AG10803 (cell line): ENCODE results near the gene RCBTB2.

Experiments
- DNase-seq: peaks from one replicate; pipeline ENCODE4 v3.0.0; 2010; ENCODE audit warnings: low read depth
- H3K4me3 ChIP-seq: 2 replicates; pipeline ENCODE4 v1.5.1; 2011; ENCODE audit warnings: mild to moderate bottlenecking, low read length, control low read depth
- CTCF ChIP-seq: conservative IDR thresholded peaks from 2 replicates; pipeline ENCODE4 v1.5.1; 2011; ENCODE audit warnings: mild to moderate bottlenecking, low read length, control low read depth, inconsistent platforms

RCBTB2 gene

GRCh38 chr13:48534911-48535501 lies 2.1 kb upstream of the RCBTB2 start:
- no peak overlapping the region for H3K4me3 ChIP-seq
- TF ChIP-seq CTCF = no peak
- no peak for DNase-seq

- no peak for TF ChIP-seq CTCF
- DNase-seq = no peak
- H3K4me3 ChIP-seq = no peak overlapping the region
Observed at GRCh38 chr13:48533961-48534600, 1.2 kb upstream of the RCBTB2 start.

GRCh38 chr13:48532256-48532505 lies 699 bp downstream of the RCBTB2 start:
- peak; percentile 58 for DNase-seq
- no peak for TF ChIP-seq CTCF
- H3K4me3 ChIP-seq = peak overlapping the region; percentile 86

GRCh38 chr13:48531416-48532255 lies 1.2 kb downstream of the RCBTB2 start:
- no peak for DNase-seq
- TF ChIP-seq CTCF = no peak
- H3K4me3 ChIP-seq = peak overlapping the region; percentile 86

GRCh38 chr13:48530833-48531232 lies 2.0 kb downstream of the RCBTB2 start:
- no peak overlapping the region for H3K4me3 ChIP-seq
- no peak for DNase-seq
- no peak for TF ChIP-seq CTCF

- no peak for DNase-seq
- H3K4me3 ChIP-seq = no peak overlapping the region
- no peak for TF ChIP-seq CTCF
Observed at GRCh38 chr13:48528720-48529119, 4.2 kb downstream of the RCBTB2 start.

GRCh38 chr13:48527955-48528354 lies 4.9 kb downstream of the RCBTB2 start:
- DNase-seq = no peak
- no peak overlapping the region for H3K4me3 ChIP-seq

More at GRCh38 chr13:48527955-48528354, 4.9 kb downstream of the RCBTB2 start:
- no peak for TF ChIP-seq CTCF
